ENCODE measurements around the gene LYSMD3. TPM values are rescaled to one million over a fixed set of nuclear protein-coding genes. Genes with fewer than 3 reads are reported as not detected.

The LYSMD3 gene
- total RNA-seq, 4 donors from 2014 or later, result 6.4 to 13.7 (median 8.4) TPM

- no peaks in the 10 kb centered on the region for H3K4me1 ChIP-seq
- 89% methylated on average over 3 of the region's 3 CpGs for WGBS
- no peak for DNase-seq (ENCODE audit: low spot score in 2 of 2)
- peaks cover 21% of the 10 kb centered on the region for H3K27me3 ChIP-seq
- H3K27ac ChIP-seq, result no peak overlapping the region
- H3K4me3 ChIP-seq, result no peak overlapping the region
- H3K36me3 ChIP-seq, result no peaks in the 10 kb centered on the region
- peaks cover 4% of the 10 kb centered on the region for H3K9me3 ChIP-seq
- TF ChIP-seq POLR2AphosphoS5 (IDR thresholded peaks at IDR 0.05) (no peak), CTCF (IDR thresholded peaks at IDR 0.05) (no peak), POLR2A (IDR thresholded peaks at IDR 0.05) (no peak), EP300 (IDR thresholded peaks at IDR 0.05) (no peak)
Observed at GRCh38 chr5:90565491-90565890, 36.1 kb upstream of the LYSMD3 start.

- H3K27ac ChIP-seq, result no peak overlapping the region
- TF ChIP-seq EP300 (IDR thresholded peaks at IDR 0.05), result no peak
- TF ChIP-seq POLR2AphosphoS5 (IDR thresholded peaks at IDR 0.05), result no peak
- TF ChIP-seq CTCF (IDR thresholded peaks at IDR 0.05), result no peak
- TF ChIP-seq POLR2A (IDR thresholded peaks at IDR 0.05), result no peak
Observed at GRCh38 chr5:90563108-90563507, 33.7 kb upstream of the LYSMD3 start.

GRCh38 chr5:90562341-90562740, 33.0 kb upstream of the LYSMD3 start:
- H3K27me3 ChIP-seq, result peaks cover 49% of the 10 kb centered on the region
- H3K4me1 ChIP-seq, result peaks cover 15% of the 10 kb centered on the region
- no peak overlapping the region for H3K27ac ChIP-seq
- no peaks in the 10 kb centered on the region for H3K36me3 ChIP-seq
- no peak for TF ChIP-seq CTCF (IDR thresholded peaks at IDR 0.05)
- TF ChIP-seq POLR2A (IDR thresholded peaks at IDR 0.05), result no peak
- no peak for TF ChIP-seq EP300 (IDR thresholded peaks at IDR 0.05)
- TF ChIP-seq POLR2AphosphoS5 (IDR thresholded peaks at IDR 0.05), result no peak
- no peaks in the 10 kb centered on the region for H3K9me3 ChIP-seq
- WGBS, result 73% methylated on average over 5 of the region's 5 CpGs
- no peak for DNase-seq (ENCODE audit: low spot score in 2 of 2)
- no peak overlapping the region for H3K4me3 ChIP-seq

More at GRCh38 chr5:90563108-90563507, 33.7 kb upstream of the LYSMD3 start:
- H3K36me3 ChIP-seq, result no peaks in the 10 kb centered on the region
- peaks cover 45% of the 10 kb centered on the region for H3K27me3 ChIP-seq
- no peak overlapping the region for H3K4me3 ChIP-seq
- H3K9me3 ChIP-seq, result no peaks in the 10 kb centered on the region
- no peak for DNase-seq (ENCODE audit: low spot score in 2 of 2)
- peaks cover 12% of the 10 kb centered on the region for H3K4me1 ChIP-seq
- 48% methylated on average over 1 of the region's 1 CpG for WGBS

- no peak overlapping the region for H3K27ac ChIP-seq
- peaks cover 15% of the 10 kb centered on the region for H3K4me1 ChIP-seq
- no peaks in the 10 kb centered on the region for H3K9me3 ChIP-seq
- H3K36me3 ChIP-seq, result no peaks in the 10 kb centered on the region
- H3K4me3 ChIP-seq, result no peak overlapping the region
- peaks cover 53% of the 10 kb centered on the region for H3K27me3 ChIP-seq
- WGBS, result 72% methylated on average over 1 of the region's 1 CpG
- no peak for DNase-seq (ENCODE audit: low spot score in 2 of 2)
- no peak for TF ChIP-seq CTCF (IDR thresholded peaks at IDR 0.05)
- TF ChIP-seq EP300 (IDR thresholded peaks at IDR 0.05), result no peak
- TF ChIP-seq POLR2AphosphoS5 (IDR thresholded peaks at IDR 0.05), result no peak
- no peak for TF ChIP-seq POLR2A (IDR thresholded peaks at IDR 0.05)
Observed at GRCh38 chr5:90561766-90562165, 32.4 kb upstream of the LYSMD3 start.

- Histone ChIP-seq H3K4me1 (peaks cover 15% of the 10 kb centered on the region), H3K36me3 (no peaks in the 10 kb centered on the region), H3K9me3 (no peaks in the 10 kb centered on the region), H3K27me3 (peaks cover 58% of the 10 kb centered on the region), H3K4me3 (no peak overlapping the region), H3K27ac (no peak overlapping the region)
- WGBS, result 64% methylated on average over 2 of the region's 2 CpGs
- no peak for TF ChIP-seq POLR2AphosphoS5 (IDR thresholded peaks at IDR 0.05)
- no peak for TF ChIP-seq EP300 (IDR thresholded peaks at IDR 0.05)
- TF ChIP-seq CTCF (IDR thresholded peaks at IDR 0.05), result no peak
- TF ChIP-seq POLR2A (IDR thresholded peaks at IDR 0.05), result no peak
- no peak for DNase-seq (ENCODE audit: low spot score in 2 of 2)
Observed at GRCh38 chr5:90560771-90561170, 31.4 kb upstream of the LYSMD3 start.
